SK-N-SH (cell line): Measurements from ENCODE around the gene ACOT9. TPM values are rescaled to one million over a fixed set of nuclear protein-coding genes. Genes with fewer than 3 reads are reported as not detected.

ENCODE experiments used
- CTCF ChIA-PET: fragments of 300-600, 350-600 bp; formaldehyde crosslinking; extraction: SDS; loops from one replicate; lab custom pipeline; 2021; lab: Yijun Ruan, JAX
- POLR2A ChIA-PET: fragments of 350-600 bp; sonication (Branson Sonifier 250); formaldehyde crosslinking; extraction: SDS; loops from one replicate; lab custom pipeline; 2020; ENCODE audit warnings: antibody characterized with exemption, inconsistent platforms; lab: Yijun Ruan, JAX
- DNase-seq: peaks from one replicate; pipeline ENCODE4 v3.0.0; 2012
- H2AFZ ChIP-seq: fragments of 200-600 bp; sonication (generic); 2 replicates; pipeline ENCODE4 v1.8.1; 2016; ENCODE audit warnings: antibody characterized with exemption, mild to moderate bottlenecking, low read depth
- H3F3A ChIP-seq: fragments of 200-600 bp; sonication (generic); replicated peaks from 2 replicates; pipeline ENCODE3; 2016; ENCODE audit warnings: antibody characterized with exemption, mild to moderate bottlenecking; ENCODE audit not compliant: insufficient read depth
- H3K27ac ChIP-seq, 2 experiments: fragments of 200-500 bp in 1 of 2; fragments of 200-600 bp in 1 of 2; sonication (Bioruptor generic) in 1 of 2; sonication (generic), shearing (Covaris generic) in 1 of 2; 2 replicates each; pipeline versions ENCODE4 v1.5.1 to v1.6.1; 2014 to 2016; ENCODE audit warnings: low read depth in 2 of 2, inconsistent platforms in 1 of 2, low read length in 1 of 2, mild to moderate bottlenecking in 1 of 2, mixed read lengths in 1 of 2
- H3K27me3 ChIP-seq: fragments of 200-600 bp; sonication (generic), shearing (Covaris generic); 2 replicates; pipeline ENCODE4 v1.6.1; 2016; ENCODE audit warnings: mixed run types; ENCODE audit not compliant: insufficient read depth
- H3K36me3 ChIP-seq, 2 experiments: fragments of 200-500 bp in 1 of 2; fragments of 200-600 bp in 1 of 2; sonication (Bioruptor generic) in 1 of 2; sonication (generic) in 1 of 2; replicated peaks in 1 of 2; 2 replicates each; pipeline versions ENCODE3 to v1.5.1; 2014 to 2016; ENCODE audit warnings: low read length in 1 of 2, mild to moderate bottlenecking in 1 of 2; ENCODE audit not compliant: insufficient read depth in 2 of 2, control insufficient read depth in 1 of 2
- H3K4me1 ChIP-seq, 2 experiments: fragments of 200-500 bp in 1 of 2; fragments of 200-600 bp in 1 of 2; sonication (Bioruptor generic) in 1 of 2; sonication (generic), shearing (Covaris generic) in 1 of 2; 2 replicates each; pipeline versions ENCODE4 v1.5.1 to v1.6.1; 2014 to 2016; ENCODE audit warnings: low read depth in 1 of 2, low read length in 1 of 2, mixed run types in 1 of 2; ENCODE audit not compliant: insufficient read depth in 2 of 2, control insufficient read depth in 1 of 2
- H3K4me2 ChIP-seq: fragments of 200-600 bp; sonication (generic), shearing (Covaris generic); 2 replicates; pipeline ENCODE4 v1.6.1; 2017; ENCODE audit warnings: mixed run types
- H3K4me3 ChIP-seq, 2 experiments: fragments of 200-500 bp in 1 of 2; fragments of 200-600 bp in 1 of 2; sonication (Bioruptor generic) in 1 of 2; sonication (generic), shearing (Covaris generic) in 1 of 2; 2 replicates each; pipeline versions ENCODE4 v1.5.1 to v1.8.1; 2014 to 2016; ENCODE audit warnings: low read depth in 2 of 2, inconsistent platforms in 1 of 2, low read length in 1 of 2, mild to moderate bottlenecking in 1 of 2, mixed read lengths in 1 of 2, moderate library complexity in 1 of 2
- H3K79me2 ChIP-seq: fragments of 200-600 bp; sonication (generic); 2 replicates; pipeline ENCODE4 v1.8.1; 2017; ENCODE audit warnings: mild to moderate bottlenecking; ENCODE audit not compliant: insufficient read depth
- H3K9ac ChIP-seq: fragments of 200-600 bp; sonication (generic); 2 replicates; pipeline ENCODE4 v1.6.1; 2017; ENCODE audit warnings: mixed run types
- H3K9me2 ChIP-seq: fragments of 200-600 bp; sonication (generic); 2 replicates; pipeline ENCODE4 v1.6.1; 2017; ENCODE audit warnings: mixed run types
- H3K9me3 ChIP-seq: fragments of 200-600 bp; sonication (generic); 2 replicates; pipeline ENCODE4 v1.6.1; 2017; ENCODE audit warnings: mixed run types, mild to moderate bottlenecking, moderate library complexity
- H4K20me1 ChIP-seq: fragments of 200-600 bp; sonication (generic); 2 replicates; pipeline ENCODE4 v1.6.1; 2017; ENCODE audit warnings: mild to moderate bottlenecking, mixed run types; ENCODE audit not compliant: insufficient read depth
- CTCF ChIP-seq: fragments of 200-600 bp; sonication (generic); IDR thresholded peaks from 2 replicates; pipeline ENCODE4 v1.6.1; 2017; ENCODE audit warnings: antibody characterized with exemption, mild to moderate bottlenecking, moderate library complexity
- ELF1 ChIP-seq: IDR thresholded peaks from 2 replicates; pipeline ENCODE4 v1.4.0; 2012
- EP300 ChIP-seq, 2 experiments: IDR thresholded peaks; 2 replicates each; pipeline versions ENCODE4 v1.4.0 to v1.6.1; 2012; ENCODE audit warnings: borderline replicate concordance in 1 of 2, low read depth in 1 of 2, low read length in 1 of 2
- EZH2phosphoT487 ChIP-seq: fragments of 200-600 bp; sonication (generic); IDR thresholded peaks from 2 replicates; pipeline ENCODE4 v1.6.1; 2017; ENCODE audit warnings: low read depth, mixed run types, mild to moderate bottlenecking, antibody characterized with exemption, moderate library complexity, borderline replicate concordance
- FOXJ3 ChIP-seq: sonication (generic); formaldehyde crosslinking; IDR thresholded peaks from 2 replicates; pipeline ENCODE4 v1.5.1; 2020; ENCODE audit warnings: mild to moderate bottlenecking, missing genetic modification reagents
- MAX ChIP-seq: IDR thresholded peaks from 2 replicates; pipeline ENCODE4 v1.4.0; 2012; ENCODE audit warnings: low read depth
- MXI1 ChIP-seq: IDR thresholded peaks from 2 replicates; pipeline ENCODE4 v1.6.1; 2012; ENCODE audit warnings: mild to moderate bottlenecking, low read depth, low read length, improper control_type of control experiment
- POLR2AphosphoS5 ChIP-seq: IDR thresholded peaks from 2 replicates; pipeline ENCODE4 v1.6.1; 2012; ENCODE audit warnings: low read depth, low read length
- TEAD4 ChIP-seq: IDR thresholded peaks from 2 replicates; pipeline ENCODE4 v1.4.0; 2012; ENCODE audit warnings: mild to moderate bottlenecking, borderline replicate concordance; ENCODE audit not compliant: insufficient read depth
- YY1 ChIP-seq: IDR thresholded peaks from 2 replicates; pipeline ENCODE4 v1.4.0; 2012; ENCODE audit warnings: low read depth, mild to moderate bottlenecking
- ZBTB33 ChIP-seq: IDR thresholded peaks from 2 replicates; pipeline ENCODE4 v1.4.0; 2012; ENCODE audit warnings: low read depth, borderline replicate concordance
- WGBS: methylation state at CpG from one replicate; pipeline ENCODE4 v1.1.6; 2017; ENCODE audit warnings: low lambda C conversion rate; 5-methylcytosine and 5-hydroxymethylcytosine counted together
- polyA plus RNA-seq, 3 experiments: library from polyadenylated mRNA; depleted of rRNA; stranded (reverse); fragments of >200 nt; gene quantifications; 2 replicates each; pipeline ENCODE4 v1.2.3, GENCODE V29; 2012

The ACOT9 gene
- polyA plus RNA-seq (2012; rRNA removed), result 23.7 and 32.4 TPM in 2 replicates
- 24.8 and 27.9 TPM in 2 replicates for polyA plus RNA-seq (2012; cell fraction: cytosol; rRNA removed)
- 43.3 and 77.6 TPM in 2 replicates for polyA plus RNA-seq (2012; cell fraction: nucleus; rRNA removed)

- peak; percentile 92 for DNase-seq
- peaks cover 3% of the 10 kb centered on the region; the same call in 1 of the 2 replicates for H3K27me3 ChIP-seq
- H3K4me3 ChIP-seq, result peak within 1 kb of the TSS; percentile 58 to 72
- H3K4me2 ChIP-seq, result peak within 1 kb of the TSS; percentile 59
- peak within 1 kb of the TSS; percentile 59 to 91 for H3K27ac ChIP-seq
- ChIA-PET CTCF (interaction anchor here (0.5 to 2.4 kb wide), 3 partner anchors 40 to 159 kb away, joined by 3 to 15 read pairs (median 4); partner anchors contain the start of gene SAT1), POLR2A (interaction anchor here (0.6 to 1.5 kb wide), 3 partner anchors 24 to 283 kb away, joined by 3 to 7 read pairs (median 3); no protein-coding TSS in a partner anchor)
- no peaks in the 10 kb centered on the region for H3K9me3 ChIP-seq
- 31% methylated on average over 28 of the region's 73 CpGs for WGBS
- TF ChIP-seq MXI1 (peak; percentile 28; the same call in 1 of the 2 replicates), ZBTB33 (no peak), TEAD4 (no peak), CTCF (no peak), EP300 (IDR thresholded peaks at IDR 0.05; ENCODE audit: borderline replicate concordance in 1 of 2, low read depth in 1 of 2, low read length in 1 of 2) (no peak), FOXJ3 (CRISPR knock-in tag) (no peak), MAX (peak; percentile 59; the same call in 1 of the 2 replicates), YY1 (no peak), ELF1 (no peak), EZH2phosphoT487 (no peak), POLR2AphosphoS5 (no peak)
- H3K4me1 ChIP-seq, result no peaks in the 10 kb centered on the region
- no peaks in the 10 kb centered on the region for H3K9me2 ChIP-seq
- H3K9ac ChIP-seq, result peak within 1 kb of the TSS; percentile 87
- H4K20me1 ChIP-seq, result peaks cover 14% of the 10 kb centered on the region; the same call in 1 of the 2 replicates
- H3K36me3 ChIP-seq, result no peaks in the 10 kb centered on the region
- H3F3A ChIP-seq, result no peaks in the 10 kb centered on the region
- H2AFZ ChIP-seq, result peak within 1 kb of the TSS; percentile 78; the same call in 1 of the 2 replicates
- H3K79me2 ChIP-seq, result peaks cover 50% of the 10 kb centered on the region
Measured at GRCh38 chrX:23742697-23743622, at the start of gene ACOT9. TSS of gene ACOT9 (minus strand) at chrX:23743276. CDS start at chrX:23743144, 132 bp downstream.
